HG03103 (cell line): ENCODE results near the gene DOCK4.

Experiments used
- ATAC-seq: cut with Tn5 transposase; IDR thresholded peaks from one replicate; pipeline ENCODE4 v1.9.1; 2021; ENCODE audit warnings: low read depth; ENCODE audit not compliant: unreplicated experiment

DOCK4 gene

DNA sequence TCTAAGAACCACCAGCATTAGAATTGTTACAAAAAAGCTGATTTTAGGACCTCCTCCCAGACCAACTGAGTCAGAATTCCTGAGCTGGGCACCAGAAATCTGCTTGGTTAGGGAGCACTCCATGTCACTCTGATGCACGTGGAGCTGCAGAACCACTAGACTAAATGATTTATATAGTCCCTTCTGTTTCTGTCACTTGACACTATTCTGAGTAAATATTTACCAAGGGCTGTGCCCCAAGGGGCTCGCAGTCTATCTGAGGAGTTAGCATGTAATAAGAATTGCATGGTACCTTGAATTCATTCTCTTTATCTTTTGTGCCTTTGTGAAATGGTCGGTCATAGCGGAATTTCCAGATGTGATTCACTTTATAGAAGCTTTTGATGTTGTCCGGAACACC, 447.9 kb downstream of the DOCK4 start:
- ATAC-seq = no peak

DNA sequence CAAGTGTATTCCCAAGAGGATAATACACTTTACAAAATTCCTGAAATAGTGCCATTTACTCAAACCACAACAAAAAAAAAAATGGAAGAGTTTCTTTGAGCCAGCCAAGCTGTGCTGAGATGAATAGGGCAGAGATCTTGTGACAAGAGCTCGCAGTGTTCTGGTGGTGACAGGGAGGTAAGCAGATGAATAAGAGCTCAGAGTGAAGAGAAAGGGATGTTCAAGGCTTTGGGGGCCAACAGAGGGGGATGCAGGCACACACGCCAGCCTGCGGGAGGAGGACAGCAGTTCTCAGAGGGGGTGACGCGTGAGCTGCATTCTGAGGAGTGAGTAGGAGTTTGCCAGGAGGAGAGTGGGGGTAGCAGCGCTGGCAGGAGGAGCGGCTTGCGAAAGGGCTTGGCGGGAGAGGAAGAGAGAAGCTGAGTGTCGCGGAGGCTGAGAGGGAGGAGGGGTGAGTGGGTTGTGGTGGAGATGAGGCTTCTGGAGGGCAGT, 449.5 kb downstream of the DOCK4 start:
- ATAC-seq = no peak

DNA sequence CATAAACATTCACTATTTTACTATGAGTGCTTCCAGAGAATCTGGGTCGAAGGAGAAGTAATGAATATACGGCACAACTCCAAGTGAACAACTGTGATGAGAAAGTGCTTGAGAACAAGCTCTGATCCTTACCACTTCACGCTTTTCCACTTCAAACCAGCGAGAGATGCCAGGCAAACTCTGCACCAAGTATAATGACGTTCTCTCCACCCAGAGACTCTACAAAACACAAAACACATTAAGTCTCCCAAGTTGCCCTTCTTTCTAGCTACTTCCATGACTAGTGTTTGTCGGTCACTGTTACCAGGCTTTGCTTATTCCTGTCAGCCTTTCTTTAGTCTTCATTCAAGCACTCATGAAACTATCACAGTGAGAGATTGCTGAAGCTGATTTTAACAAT, 450.8 kb downstream of the DOCK4 start:
- no peak for ATAC-seq

DNA sequence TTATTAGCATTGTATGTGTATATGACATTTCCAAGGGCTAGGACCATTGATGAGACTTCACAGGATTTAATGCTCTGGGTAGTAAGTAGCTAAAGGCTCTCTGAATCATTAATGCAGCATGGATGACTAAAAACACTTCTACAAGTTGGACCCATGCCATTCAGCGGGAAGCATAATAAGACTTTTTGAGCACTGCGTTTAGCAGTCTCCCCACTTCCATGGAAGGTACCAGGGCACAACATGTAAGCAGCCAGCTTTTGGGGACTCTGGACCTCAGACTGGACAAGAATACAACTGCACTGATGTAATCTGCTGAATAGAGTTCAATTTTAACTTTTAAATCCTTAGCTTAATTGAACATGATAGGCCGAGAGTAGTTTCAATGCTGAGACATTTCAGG, 452.2 kb downstream of the DOCK4 start:
- no peak for ATAC-seq

DNA sequence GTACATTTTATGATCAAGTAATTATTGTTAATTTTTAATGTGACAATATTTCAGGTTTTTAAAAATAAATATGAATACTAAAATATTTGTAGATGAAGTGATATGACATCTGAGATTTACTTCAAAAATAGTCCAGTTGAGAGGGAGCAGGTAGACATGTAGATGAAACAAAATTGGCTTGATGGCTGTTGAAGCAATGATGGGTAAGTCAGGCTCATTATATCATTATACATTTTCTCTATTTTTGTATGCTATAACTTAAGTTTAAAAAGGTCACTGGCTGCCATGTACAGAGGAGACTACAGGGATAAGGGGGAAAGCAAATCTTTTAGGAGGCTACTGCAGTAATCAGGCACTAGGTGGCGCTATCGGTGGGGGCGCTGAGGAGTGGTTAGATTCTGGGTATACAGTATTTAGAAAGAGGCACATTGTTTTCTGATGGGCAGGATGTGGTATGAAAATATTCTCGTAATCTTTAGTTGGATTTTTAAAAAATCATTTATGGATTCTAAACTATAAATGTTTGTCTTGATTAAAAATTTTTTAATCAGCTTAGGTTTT, 454.1 kb downstream of the DOCK4 start:
- ATAC-seq = peak; percentile 97

DNA sequence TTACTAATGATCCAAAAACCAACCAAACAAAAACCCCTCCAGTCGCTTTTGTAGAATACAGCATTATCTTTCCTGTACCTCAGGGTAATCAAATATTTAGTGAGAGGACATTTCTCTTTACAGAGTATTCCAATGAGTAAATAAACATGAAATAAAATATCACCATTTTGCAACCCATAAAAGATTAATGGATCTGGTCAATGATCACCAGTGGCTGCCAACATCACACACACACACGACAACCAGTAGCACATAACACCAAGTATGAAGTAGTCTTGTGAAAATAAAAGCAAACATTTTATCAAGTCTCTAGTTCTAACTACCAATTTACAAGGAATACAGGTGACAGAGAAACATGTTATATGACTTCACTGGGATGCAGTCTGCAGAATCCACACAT, 455.3 kb downstream of the DOCK4 start:
- ATAC-seq = no peak

DNA sequence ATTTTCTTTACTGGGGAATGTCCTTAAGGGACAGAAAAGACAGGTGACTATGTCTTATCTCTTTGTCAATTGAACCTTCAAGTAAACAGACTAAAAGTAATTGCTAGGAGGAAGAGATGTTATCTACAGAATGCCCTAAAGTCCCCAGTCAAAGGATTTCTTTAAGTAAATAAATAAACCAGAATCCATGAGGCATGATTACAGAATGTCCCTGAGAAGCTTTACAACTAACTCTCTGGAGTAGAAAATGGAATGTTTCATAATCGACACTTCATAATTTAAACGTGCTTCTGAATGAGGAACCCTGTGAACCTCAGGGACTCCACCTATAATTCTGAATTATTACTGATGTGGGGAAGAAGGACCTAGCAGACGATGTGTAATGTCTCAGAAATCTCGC, 456.0 kb downstream of the DOCK4 start:
- ATAC-seq = no peak

DNA sequence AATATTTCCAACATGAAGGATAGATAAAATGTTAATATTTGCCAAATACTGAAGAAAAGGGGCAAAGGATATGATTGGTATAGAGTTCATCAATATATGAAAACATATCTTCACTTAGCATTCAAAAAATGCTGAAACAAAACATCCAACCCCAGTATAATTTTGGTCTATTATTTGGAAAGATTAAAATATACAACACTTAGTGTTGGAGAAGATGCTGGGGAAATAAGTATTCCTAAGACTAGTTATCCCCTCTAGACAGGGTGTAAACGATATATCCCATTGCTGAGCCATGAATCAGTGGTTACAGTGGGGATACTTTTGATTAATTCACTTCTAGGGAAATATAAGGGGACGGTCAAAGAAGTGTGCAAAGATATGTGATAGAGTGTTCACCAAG, 456.6 kb downstream of the DOCK4 start:
- ATAC-seq = no peak

DNA sequence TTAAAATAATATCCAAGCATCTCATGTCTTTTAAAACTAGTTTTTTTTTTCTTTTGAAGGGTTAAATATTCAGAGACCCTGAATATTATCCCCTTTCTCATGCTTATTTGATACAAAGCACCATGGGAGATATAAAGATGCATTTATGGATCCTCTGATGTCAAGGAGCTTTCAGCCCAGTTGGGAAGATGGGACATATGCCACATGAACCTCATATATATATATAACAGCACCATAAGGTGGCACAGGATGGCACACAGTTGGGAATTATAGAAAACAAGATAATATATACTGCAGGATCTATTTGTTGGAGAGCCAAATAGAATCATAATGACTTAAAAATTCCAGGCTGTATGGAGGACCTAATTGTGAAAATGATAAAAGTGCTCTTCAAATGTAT, 458.5 kb downstream of the DOCK4 start:
- ATAC-seq = no peak

DNA sequence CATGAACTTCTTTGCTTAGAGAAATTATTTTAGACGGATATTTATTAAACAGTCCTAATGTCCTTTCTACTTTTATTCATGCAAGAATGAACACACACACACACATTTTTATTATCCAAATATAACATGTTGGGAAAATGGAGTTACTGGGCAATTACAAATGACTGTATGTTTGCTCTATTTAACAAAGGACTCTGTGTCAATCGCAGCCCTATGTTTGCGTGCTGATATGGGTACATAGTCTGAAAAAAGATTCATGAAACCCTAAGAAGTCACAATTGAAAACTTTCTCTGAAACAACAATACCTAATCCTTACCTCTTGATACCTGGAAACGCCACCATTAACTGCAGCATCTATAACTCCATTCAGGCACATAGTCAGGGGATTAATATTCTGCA, 459.2 kb downstream of the DOCK4 start:
- no peak for ATAC-seq

DNA sequence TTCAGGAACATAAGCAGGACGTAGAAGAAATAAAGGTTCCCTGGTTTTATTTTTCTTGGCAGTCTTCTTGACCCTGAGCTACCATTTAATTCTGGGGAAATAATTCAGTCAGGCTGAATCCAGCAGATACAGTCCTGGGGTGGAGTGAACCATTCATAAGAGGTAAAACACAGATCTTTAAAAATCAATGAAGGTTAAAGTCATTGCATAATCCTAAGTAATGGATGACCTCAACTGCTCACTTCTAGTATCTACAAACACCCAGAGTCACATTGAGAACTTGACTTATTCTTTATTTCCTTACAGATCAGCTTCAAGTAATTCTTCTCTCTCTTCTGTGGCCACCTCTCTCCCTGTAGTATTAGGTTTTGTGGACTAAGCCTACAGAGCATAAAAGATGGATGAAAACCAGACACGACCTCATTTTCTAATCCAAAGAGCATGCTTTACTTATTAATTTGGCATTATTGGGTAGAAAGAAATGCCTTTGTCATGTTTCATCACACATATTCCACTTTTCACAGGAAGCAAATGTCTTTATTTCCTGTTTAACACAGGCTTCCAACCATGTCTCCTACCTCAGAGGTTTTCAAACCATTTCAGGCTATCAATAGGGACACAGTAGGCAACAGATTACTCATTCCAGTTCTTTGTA, 461.6 kb downstream of the DOCK4 start:
- no peak for ATAC-seq

DNA sequence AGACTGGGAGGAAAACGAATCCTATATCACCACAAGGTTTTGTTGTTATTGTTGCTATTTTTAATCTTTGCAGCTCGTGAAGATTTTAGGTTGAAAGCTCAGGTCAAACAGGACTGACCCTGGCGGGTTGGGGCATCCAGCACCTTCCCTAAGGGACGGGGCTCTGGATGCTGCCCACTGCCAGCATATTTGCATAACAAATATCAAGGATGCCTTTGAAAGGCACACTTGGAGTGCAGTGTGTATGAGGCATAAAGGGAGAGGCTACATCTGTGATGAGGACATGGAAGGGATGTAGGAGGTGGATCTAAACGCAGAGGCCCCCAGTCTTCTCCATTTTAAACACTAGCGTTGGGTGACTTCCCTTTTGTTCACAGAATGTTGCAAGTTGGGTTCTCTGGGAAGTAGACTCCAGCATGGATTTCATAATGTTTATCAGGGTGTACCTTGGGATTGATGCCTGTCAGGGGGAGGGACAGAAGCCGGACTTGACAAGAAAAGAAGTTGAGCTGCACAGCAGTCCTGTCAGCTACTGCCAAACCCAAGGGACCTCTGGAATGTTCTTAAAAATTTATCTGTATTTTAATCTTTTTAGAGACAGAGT, 462.9 kb downstream of the DOCK4 start:
- ATAC-seq = no peak

DNA sequence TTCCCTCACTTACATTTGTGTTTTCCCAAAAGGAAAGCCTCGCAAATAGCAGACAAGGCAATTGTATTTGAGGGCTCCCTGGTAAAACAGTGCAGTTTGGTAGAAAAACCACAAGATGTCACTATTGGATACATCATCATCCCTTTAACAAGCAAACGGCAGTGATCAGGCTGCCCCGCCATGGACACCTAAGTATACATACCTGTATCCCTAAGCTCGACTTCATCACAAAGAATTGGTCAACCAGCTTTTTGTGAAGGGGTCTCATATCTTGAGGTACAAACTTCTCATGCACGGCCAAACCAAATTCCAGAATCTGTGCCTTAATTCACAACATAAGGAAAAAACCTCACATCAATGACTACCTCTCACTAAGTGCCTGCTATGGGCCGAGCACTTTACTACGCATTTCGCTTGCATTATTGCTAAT, 464.4 kb downstream of the DOCK4 start:
- peak; percentile 91 for ATAC-seq

DNA sequence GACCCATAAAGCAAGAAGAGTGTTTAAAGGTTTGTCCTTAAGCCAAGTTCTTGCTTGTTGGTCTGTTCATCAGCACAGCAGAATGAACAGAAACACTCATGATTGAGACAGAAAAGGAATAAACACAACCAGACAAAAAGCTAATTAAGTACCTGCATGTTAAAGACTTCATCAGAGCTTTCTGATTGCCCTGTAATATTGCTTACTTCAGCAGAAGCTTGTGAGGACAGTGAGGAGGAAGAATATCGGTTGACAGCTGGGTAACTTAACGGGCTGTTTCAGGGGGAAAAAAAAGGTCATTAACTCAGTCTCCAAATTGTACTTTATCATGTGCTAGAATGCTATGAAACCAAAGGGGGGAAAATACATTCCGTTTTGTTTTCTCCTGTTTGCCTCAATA, 465.3 kb downstream of the DOCK4 start:
- no peak for ATAC-seq

DNA sequence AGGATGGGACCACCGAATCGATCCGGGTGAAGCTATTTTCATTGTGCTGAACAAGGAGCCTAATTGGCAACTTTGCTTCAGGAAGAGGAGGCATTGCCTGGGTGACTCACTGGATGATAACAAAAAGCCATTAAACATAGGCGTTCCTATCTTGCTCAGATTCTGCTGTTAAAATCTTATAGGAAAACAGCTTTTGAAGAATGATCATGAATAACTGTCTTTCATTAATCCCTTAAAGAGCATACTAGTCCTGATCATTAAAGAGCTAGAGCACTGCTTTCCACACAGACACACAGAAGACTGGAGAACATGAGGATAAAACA, 469.7 kb downstream of the DOCK4 start:
- no peak for ATAC-seq

DNA sequence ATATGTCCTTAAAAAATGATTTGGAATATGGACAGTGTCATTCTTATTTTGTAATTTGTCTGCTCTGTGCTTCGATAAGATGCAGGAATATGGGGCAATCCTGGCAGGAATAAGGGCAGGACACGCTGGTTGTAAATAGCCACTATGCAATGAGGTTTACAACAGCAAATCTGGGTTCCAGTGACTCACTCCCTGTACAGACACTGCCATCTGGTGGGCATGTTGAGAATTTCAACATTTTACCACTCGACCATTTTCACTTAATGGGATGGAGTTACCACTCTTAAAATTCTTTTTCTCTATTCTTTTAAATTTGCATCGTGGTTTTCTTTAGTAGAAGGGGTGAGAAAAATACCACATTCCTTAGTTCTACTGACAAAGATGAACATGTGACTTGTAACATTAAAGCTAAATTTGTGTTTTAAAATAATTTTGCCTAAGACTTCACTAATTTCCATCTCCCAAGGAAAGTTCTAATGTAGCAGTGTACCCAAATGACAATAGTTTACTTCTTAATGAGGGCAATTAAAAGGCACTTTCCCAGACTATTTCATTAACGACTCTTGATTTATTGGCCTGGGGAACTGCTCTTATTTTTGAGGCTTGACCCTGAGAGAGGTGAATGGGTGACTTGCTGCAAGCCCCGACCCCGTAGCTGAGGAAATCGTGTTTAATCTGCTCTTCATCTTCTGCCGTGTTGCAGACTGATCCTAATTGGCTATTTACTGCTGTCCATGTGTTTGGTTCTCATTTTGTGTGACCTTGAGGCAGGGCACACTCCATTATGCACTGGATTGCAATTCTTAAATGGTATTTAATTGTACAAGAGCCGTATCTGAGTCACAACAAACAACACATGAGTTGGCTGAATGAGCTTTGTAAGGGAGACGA, 470.3 kb downstream of the DOCK4 start:
- ATAC-seq = peak; percentile 69

DNA sequence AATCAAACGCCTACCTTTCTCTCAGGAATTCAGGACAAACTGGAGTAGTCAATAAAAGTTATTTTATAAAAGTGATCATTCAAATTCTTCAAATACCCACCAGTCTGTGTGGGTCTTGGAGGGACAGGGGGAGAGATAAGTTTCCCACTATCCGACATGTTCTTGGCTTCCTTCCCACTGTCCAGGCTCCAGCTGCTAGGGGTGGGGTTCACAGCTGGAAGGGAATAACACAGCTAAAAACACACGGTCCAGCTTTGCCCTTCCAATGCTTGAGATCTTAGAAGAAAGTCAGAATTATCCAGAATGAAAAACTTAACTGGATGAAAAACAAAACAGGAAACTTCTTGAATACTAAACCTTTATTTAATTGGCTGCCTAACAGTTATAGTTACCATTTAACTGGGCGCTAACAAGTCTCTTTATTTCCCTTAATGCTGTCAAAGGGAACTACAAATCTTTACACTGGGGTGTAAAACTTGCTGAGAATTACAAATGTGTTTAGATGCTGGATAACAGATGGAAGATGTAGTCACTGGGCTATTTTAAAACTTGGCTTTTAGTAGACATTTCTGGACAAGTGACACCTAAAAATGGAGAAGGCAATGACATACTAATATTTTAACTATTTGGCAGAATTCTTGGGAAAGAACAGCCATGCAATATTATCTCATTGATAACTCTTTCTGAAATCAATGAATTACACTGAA, 471.1 kb downstream of the DOCK4 start:
- no peak for ATAC-seq

DNA sequence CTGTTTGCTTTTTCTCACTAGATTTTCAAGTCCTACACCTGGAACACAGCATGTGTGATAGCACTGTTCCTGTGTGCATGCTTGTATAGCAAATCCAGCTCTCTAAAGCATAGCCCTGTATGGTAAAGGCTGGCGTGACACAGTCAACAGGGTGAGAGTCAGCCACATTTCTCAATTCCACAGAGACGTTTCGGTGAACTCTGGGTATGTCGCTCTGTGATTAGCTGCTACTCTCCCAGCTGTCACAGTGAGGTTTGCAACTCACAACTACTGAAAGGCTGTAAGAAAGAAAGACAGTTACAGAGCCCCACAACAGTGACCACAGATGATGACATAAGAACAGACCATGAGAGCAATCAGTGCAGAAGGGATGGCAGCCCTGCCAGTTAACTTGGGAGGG, 473.3 kb downstream of the DOCK4 start:
- ATAC-seq = no peak

DNA sequence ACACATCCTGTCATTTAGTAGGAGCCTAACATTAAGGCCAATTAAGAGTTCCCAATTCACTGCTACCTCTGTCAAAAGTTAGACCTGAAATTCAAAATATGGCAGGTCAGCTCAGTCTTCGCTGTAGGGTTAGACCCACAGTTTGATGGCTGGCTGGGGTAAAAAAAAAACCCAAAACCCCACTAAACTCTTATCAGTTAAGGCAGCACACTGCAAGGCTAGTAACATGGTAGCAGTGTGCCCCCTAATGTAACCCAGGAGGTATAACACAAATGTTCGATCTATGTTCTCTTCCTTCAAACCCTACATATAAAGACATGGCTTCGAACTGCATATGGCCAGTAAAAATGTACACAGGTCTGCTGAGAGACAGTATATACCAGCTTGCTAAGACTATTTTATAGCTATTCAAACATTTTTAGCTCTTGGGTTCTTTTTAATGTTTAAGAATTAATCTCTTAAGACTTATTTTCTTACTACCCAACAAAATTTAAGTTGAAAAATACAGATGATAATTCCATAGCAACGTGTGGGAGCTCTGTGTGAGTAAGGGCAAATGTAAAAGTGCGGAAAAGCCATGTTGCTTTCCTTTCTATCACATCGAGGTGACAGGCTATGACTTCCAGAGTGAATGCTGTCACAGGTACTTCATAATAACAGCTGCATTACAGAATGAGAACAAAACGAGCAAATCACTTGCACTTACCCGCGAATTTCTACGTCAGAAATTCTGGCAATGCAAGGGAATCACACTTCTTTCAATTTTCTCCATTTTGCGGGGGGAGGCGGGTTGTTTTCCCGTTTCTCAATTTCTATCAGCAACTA, 475.5 kb downstream of the DOCK4 start:
- peak; percentile 73 for ATAC-seq

DNA sequence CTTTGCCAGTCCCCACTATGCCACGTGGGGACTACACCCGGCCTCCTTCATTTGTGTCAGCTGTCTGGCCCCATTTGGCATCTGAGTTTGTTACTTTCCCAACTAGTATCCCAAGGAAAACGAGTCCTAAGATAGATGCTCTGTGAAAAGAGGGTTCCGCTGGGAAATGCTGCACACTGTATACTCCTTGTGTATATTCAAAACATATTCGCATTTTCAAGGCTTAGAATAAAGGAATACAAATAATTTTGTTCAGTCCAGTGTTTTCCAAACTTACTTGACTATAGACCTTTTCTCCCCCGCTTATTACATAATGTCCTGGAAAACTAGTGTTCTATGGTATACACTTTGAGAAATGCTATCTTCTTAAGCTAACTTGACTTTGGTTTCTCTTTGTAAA, 476.1 kb downstream of the DOCK4 start:
- no peak for ATAC-seq
